HEK293T (cell line): ENCODE results near the gene L3HYPDH.

Source experiments
- CTBP1 ChIP-seq: fragments of 450-650 bp; IDR thresholded peaks from 2 replicates; pipeline ENCODE4 v1.6.1; 2016; ENCODE audit warnings: borderline replicate concordance
- FOXA1 ChIP-seq: fragments of 450-650 bp; IDR thresholded peaks from 2 replicates; pipeline ENCODE4 v1.6.1; 2016; ENCODE audit warnings: mild to moderate bottlenecking
- FOXK2 ChIP-seq: fragments of 450-650 bp; IDR thresholded peaks from 2 replicates; pipeline ENCODE4 v1.6.1; 2016; ENCODE audit warnings: mild to moderate bottlenecking
- FOXM1 ChIP-seq: fragments of 450-650 bp; IDR thresholded peaks from 2 replicates; pipeline ENCODE4 v1.6.1; 2017; ENCODE audit warnings: mild to moderate bottlenecking, borderline replicate concordance
- HDGF ChIP-seq: fragments of 450-650 bp; IDR thresholded peaks from 2 replicates; pipeline ENCODE4 v1.6.1; 2017; ENCODE audit warnings: antibody characterized with exemption, borderline replicate concordance
- L3MBTL2 ChIP-seq: fragments of 450-650 bp; conservative IDR thresholded peaks from 2 replicates; pipeline ENCODE4 v1.6.1; 2016; ENCODE audit warnings: mild to moderate bottlenecking
- NFRKB ChIP-seq: fragments of 450-650 bp; IDR thresholded peaks from 2 replicates; pipeline ENCODE4 v1.6.1; 2016; ENCODE audit warnings: mild to moderate bottlenecking, moderate library complexity
- SUZ12 ChIP-seq: fragments of 450-650 bp; IDR thresholded peaks from 2 replicates; pipeline ENCODE4 v1.6.1; 2016; ENCODE audit warnings: mild to moderate bottlenecking
- TARDBP ChIP-seq: fragments of 450-650 bp; IDR thresholded peaks from 2 replicates; pipeline ENCODE4 v1.6.1; 2016
- ZNF384 ChIP-seq: fragments of 450-650 bp; IDR thresholded peaks from 2 replicates; pipeline ENCODE4 v1.6.1; 2016

GRCh38 chr14:59461891-59462290 is 22.3 kb downstream of the L3HYPDH start:
- TF ChIP-seq ZNF384, result no peak
- TF ChIP-seq FOXM1, result no peak
- TF ChIP-seq SUZ12, result no peak
- TF ChIP-seq CTBP1, result no peak
- TF ChIP-seq NFRKB, result no peak
- TF ChIP-seq TARDBP, result no peak
- no peak for TF ChIP-seq FOXA1
- no peak for TF ChIP-seq HDGF
- no peak for TF ChIP-seq FOXK2
- no peak for TF ChIP-seq L3MBTL2
